HG03060 (cell line): ENCODE measurements around the gene APBA2.
"Not testable (repeated sequence)": the region's sequence is repeated elsewhere in the genome, so short reads cannot be mapped to it uniquely, and the experiment has no call there.

ENCODE experiments used
- ATAC-seq: cut with Tn5 transposase; IDR thresholded peaks from one replicate; pipeline ENCODE4 v1.9.1; 2021; ENCODE audit warnings: low read depth, moderate number of reproducible peaks; ENCODE audit not compliant: unreplicated experiment

Gene APBA2

GRCh38 chr15:29140475-29141307, 254.9 kb downstream of the APBA2 start:
- ATAC-seq: no peak

- ATAC-seq: no peak
These were observed 255.7 kb downstream of the APBA2 start for GRCh38 chr15:29141308-29142128.

GRCh38 chr15:29142129-29142747, 256.5 kb downstream of the APBA2 start:
- ATAC-seq: no peak

DNA sequence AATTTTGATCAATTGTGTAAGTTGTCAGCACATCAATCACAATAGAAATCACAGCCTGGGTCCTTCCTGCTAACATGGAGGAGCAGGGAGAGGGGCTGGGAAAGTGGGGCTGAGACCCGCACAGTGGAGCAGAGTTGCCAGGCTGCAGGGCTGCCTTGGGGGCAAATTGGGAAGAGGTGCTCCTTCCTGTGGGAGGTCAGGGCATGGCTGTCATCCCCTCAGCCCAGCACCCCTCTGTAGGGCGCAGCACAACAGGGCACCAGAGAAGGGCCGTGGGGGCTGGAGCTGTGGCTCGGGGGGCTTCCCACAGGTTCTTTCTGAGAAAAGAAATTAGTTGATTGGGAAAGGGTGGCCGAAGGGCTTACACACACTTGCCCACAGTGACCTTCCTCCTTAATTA, 257.5 kb downstream of the APBA2 start:
- no peak for ATAC-seq

DNA sequence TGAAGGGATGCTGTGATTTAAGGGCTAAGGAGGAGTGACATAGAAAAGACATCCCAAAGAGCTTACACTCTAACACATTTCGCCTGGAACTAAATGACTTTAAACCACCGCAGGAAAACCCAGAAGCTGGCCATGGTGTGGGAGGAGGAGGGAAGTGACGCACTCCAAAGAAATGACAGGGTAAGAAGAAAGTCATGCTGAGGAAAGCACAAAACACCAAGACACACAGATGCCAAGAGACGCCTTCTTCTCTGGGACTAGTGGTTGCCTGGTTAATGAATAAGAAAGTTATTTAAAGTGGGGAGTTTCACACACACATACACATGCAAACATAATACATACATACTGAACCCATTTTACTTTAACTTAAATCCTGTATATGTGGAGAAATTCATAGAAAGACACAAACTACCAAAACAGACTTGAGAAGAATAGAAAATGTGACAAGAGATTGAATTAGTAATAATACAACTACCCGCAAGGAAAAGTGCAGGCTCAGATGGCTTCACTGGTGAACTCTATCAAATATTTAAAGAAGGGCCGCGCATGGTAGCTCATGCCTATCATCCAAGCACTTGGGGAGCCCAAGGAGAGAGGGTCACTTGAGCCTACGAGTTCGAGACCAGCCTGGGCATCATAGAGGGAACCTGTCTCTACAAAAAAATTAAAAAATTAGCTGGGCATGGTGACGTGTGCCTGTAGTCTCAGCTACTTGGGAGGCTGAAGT, 258.3 kb downstream of the APBA2 start:
- no peak for ATAC-seq

DNA sequence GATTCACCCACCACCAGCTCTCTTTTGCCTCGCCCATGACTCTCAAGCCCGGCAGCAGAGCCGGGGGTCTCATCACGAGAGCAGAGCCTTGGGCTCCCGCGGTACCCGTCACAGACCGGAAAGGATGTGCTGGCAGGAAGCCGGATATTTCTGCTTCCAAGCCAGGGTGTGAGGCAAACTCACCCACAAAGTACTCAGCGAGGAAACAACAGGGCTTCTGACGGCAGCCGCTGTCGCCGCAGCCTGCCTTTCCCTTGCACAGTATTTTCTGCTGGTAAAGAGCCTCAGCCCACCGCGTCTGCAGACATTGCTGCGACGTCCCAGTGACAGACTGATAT, 263.9 kb downstream of the APBA2 start:
- no peak for ATAC-seq

- ATAC-seq: no peak
These were observed 265.0 kb downstream of the APBA2 start for GRCh38 chr15:29150515-29151483.

DNA sequence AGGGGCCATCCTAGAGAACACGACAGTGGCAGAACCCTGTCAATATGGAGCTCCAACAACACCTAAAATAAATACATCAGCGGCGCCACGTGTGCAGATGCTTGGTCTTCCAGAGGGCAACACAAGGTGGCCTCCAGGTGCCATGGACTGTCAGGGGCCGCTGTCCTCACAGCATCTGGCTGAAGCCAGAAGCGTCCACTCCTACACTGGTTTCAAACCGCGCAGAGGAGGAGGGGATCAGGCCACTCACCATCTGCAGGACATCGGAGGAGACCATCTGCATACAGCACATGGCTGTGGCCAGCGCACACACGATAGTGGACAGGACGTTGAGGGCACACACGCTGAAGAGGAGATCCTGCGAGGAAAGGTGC, 265.7 kb downstream of the APBA2 start:
- no peak for ATAC-seq

- ATAC-seq: no peak
These were observed 270.7 kb downstream of the APBA2 start for GRCh38 chr15:29156521-29156920.

- ATAC-seq: no peak
These were observed 274.1 kb downstream of the APBA2 start for GRCh38 chr15:29159771-29160455.

DNA sequence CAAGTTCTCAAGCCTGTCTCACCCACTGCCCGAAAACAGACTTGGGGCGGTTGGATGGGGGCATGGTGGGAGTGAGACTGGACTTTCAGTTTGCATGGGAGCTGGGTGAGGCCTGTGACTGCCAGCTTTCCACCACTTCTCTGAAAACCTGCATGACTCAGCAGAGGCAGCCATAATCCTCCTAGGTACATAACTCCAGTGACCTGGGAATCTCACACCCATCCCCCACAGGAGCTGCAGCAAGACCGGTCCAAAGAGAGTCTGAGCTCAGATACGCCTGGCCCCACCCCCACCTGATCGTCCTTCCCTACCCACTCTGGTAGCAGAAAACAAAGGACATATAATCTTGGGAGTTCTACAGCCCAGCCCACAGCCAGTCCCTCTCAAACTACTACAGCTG, 276.6 kb downstream of the APBA2 start:
- no peak for ATAC-seq

DNA sequence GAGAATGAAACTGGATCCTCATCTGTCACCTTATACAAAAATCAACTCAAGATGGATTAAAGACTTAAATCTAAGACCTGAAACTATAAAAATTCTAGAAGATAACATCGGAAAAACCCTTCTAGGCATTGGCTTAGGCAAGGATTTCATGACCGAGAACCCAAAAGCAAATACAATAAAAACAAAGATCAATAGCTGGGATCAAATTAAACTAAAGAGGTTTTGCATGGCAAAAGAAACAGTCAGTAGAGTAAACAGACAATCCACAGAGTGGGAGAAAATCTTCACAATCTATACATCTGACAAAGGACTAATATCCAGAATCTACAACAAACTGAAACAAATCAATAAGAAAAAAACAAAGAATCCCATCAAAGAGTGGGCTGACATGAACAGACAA, 281.3 kb downstream of the APBA2 start:
- ATAC-seq: not testable (repeated sequence)
